Upper lobe of left lung (tissue), 6 donors: ENCODE measurements around the gene FKBP1A. TPM values are rescaled to one million over a fixed set of nuclear protein-coding genes. Genes with fewer than 3 reads are reported as not detected.

Experiments
- ATAC-seq, 2 donors: fragments of 200-7000 bp; cut with Tn5 transposase; one replicate each; pipeline ENCODE4 v1.9.1; 2022; ENCODE audit warnings: mild to moderate bottlenecking in 2 of 2, moderate library complexity in 2 of 2; ENCODE audit not compliant: low FRiP score in 2 of 2
- DNase-seq, 2 donors: peaks; one replicate each; pipeline ENCODE4 v3.0.0-alpha.2; 2019 to 2020
- H3K27ac ChIP-seq, 4 donors: fragments of 200-600 bp; sonication (generic); one replicate each; pipeline ENCODE4 v1.5.1; 2016 to 2019
- H3K27me3 ChIP-seq, 4 donors: fragments of 200-600 bp; sonication (generic); one replicate each; pipeline ENCODE4 v1.5.1; 2017 to 2019
- H3K36me3 ChIP-seq, 4 donors: fragments of 200-600 bp; sonication (generic); one replicate each; pipeline ENCODE4 v1.5.1; 2016 to 2019
- H3K4me1 ChIP-seq, 4 donors: fragments of 200-600 bp; sonication (generic); one replicate each; pipeline ENCODE4 v1.5.1; 2018 to 2019
- H3K4me3 ChIP-seq, 4 donors: fragments of 200-600 bp; sonication (generic); one replicate each; pipeline ENCODE4 v1.5.1; 2017 to 2019; ENCODE audit warnings: mild to moderate bottlenecking in 2 of 4, moderate library complexity in 1 of 4
- H3K9me3 ChIP-seq, 4 donors: fragments of 200-600 bp; sonication (generic); one replicate each; pipeline ENCODE4 v1.5.1; 2018 to 2019
- CTCF ChIP-seq, 6 experiments: fragments of 450-650 bp in 4 of 6; fragments of 200-600 bp in 2 of 6; sonication (generic) in 2 of 6; IDR thresholded peaks; one replicate each; pipeline ENCODE4 v1.5.1; 2016 to 2019; ENCODE audit warnings: antibody characterized with exemption in 6 of 6
- EP300 ChIP-seq, 4 donors: sonication (generic); formaldehyde crosslinking; IDR thresholded peaks; one replicate each; pipeline ENCODE4 v1.5.1; 2017; ENCODE audit warnings: antibody characterized with exemption in 4 of 4, control low read depth in 2 of 4
- POLR2A ChIP-seq, 4 donors: fragments of 450-650 bp; IDR thresholded peaks; one replicate each; pipeline ENCODE4 v1.5.1; 2016 to 2017; ENCODE audit warnings: antibody characterized with exemption in 4 of 4, mild to moderate bottlenecking in 2 of 4
- POLR2AphosphoS5 ChIP-seq, 2 donors: sonication (generic); formaldehyde crosslinking; IDR thresholded peaks; one replicate each; pipeline ENCODE4 v1.5.1; 2017; ENCODE audit warnings: antibody characterized with exemption in 2 of 2
- WGBS, 2 donors: methylation state at CpG; one replicate each; pipeline ENCODE4 v1.1.5; 2017 to 2018; 5-methylcytosine and 5-hydroxymethylcytosine counted together
- total RNA-seq, 6 donors: library from RNA; depleted of rRNA in 4 of 6; stranded (reverse); fragments of >200 nt in 4 of 6; gene quantifications; one replicate each; pipeline versions ENCODE4 v1.1.0 to v1.2.1, GENCODE V29; 2016 to 2021
- donor health status: DM: no; HTN: no; CAD: no; lungs with moderate emphysema.
- donor health status: DM: no; HTN: yes; CAD: no; lungs with severe emphysema.

The FKBP1A gene
- total RNA-seq, 6 donors from 2014 or later, result 75.4 to 328 (median 160) TPM

GRCh38 chr20:1331101-1331500, 61.8 kb downstream of the FKBP1A start:
- TF ChIP-seq CTCF (IDR thresholded peaks at IDR 0.05) (no peak), EP300 (IDR thresholded peaks at IDR 0.05) (no peak), POLR2AphosphoS5 (IDR thresholded peaks at IDR 0.05) (no peak), POLR2A (IDR thresholded peaks at IDR 0.05) (no peak)
- ATAC-seq (no peak), DNase-seq (peak in 1 of 2 donors; percentile 12)
- peaks cover 68 to 88% (median 80%) of the 10 kb centered on the region in 4 donors for H3K4me1 ChIP-seq
- H3K27me3 ChIP-seq, result no peaks in the 10 kb centered on the region
- H3K36me3 ChIP-seq, result peaks cover 0 to 3% (median 0%) of the 10 kb centered on the region in 4 donors
- peak overlapping the region; percentile 93 to 99 (median 97) for H3K27ac ChIP-seq
- H3K4me3 ChIP-seq, result no peak overlapping the region
- H3K9me3 ChIP-seq, result no peaks in the 10 kb centered on the region
- 91 to 98% methylated on average over 2 of the region's 2 CpGs for WGBS, 2 donors

GRCh38 chr20:1330075-1330830, 62.6 kb downstream of the FKBP1A start:
- ATAC-seq, result no peak
- DNase-seq, result peak in 1 of 2 donors; percentile 65
- Histone ChIP-seq H3K4me3 (no peak overlapping the region), H3K4me1 (peaks cover 64 to 84% (median 74%) of the 10 kb centered on the region in 4 donors), H3K27ac (peak overlapping the region; percentile 93 to 99 (median 97)), H3K9me3 (no peaks in the 10 kb centered on the region), H3K27me3 (no peaks in the 10 kb centered on the region), H3K36me3 (peaks cover 0 to 3% (median 0%) of the 10 kb centered on the region in 4 donors)
- WGBS, 2 donors, result 63 to 68% methylated on average over 6 of the region's 6 CpGs
- TF ChIP-seq CTCF (IDR thresholded peaks at IDR 0.05) (no peak), POLR2AphosphoS5 (IDR thresholded peaks at IDR 0.05) (peak; percentile 34 to 77), EP300 (IDR thresholded peaks at IDR 0.05) (peak in 2 of 4 donors; percentile 19 to 64), POLR2A (IDR thresholded peaks at IDR 0.05) (peak in 1 of 4 donors; percentile 23)

- ATAC-seq (peak in 1 of 2 donors; percentile 38), DNase-seq (peak in 1 of 2 donors; percentile 84)
- H3K9me3 ChIP-seq, result no peaks in the 10 kb centered on the region
- H3K27me3 ChIP-seq, result no peaks in the 10 kb centered on the region
- no peak for TF ChIP-seq CTCF (IDR thresholded peaks at IDR 0.05)
- TF ChIP-seq EP300 (IDR thresholded peaks at IDR 0.05), result no peak
- TF ChIP-seq POLR2A (IDR thresholded peaks at IDR 0.05), result peak in 1 of 4 donors; percentile 48
- TF ChIP-seq POLR2AphosphoS5 (IDR thresholded peaks at IDR 0.05), result peak; percentile 26 to 51
- peaks cover 62 to 82% (median 73%) of the 10 kb centered on the region in 4 donors for H3K4me1 ChIP-seq
- peak within 1 kb of the TSS in 1 of 4 donors; percentile 1 for H3K4me3 ChIP-seq
- WGBS, 2 donors, result 59 to 66% methylated on average over 8 of the region's 8 CpGs
- peaks cover 0 to 3% (median 0%) of the 10 kb centered on the region in 4 donors for H3K36me3 ChIP-seq
- H3K27ac ChIP-seq, result peak within 1 kb of the TSS; percentile 93 to 99 (median 97)
Observed at GRCh38 chr20:1328680-1329330, 64.0 kb downstream of the FKBP1A start, which contains the start of gene SDCBP2. SDCBP2 (minus strand) TSS chr20:1329139; CDS start chr20:1320416, 8,723 bp downstream.

- Histone ChIP-seq H3K27ac (peak overlapping the region; percentile 93 to 99 (median 97)), H3K9me3 (no peaks in the 10 kb centered on the region), H3K4me3 (peak overlapping the region in 1 of 4 donors; percentile 1), H3K36me3 (no peaks in the 10 kb centered on the region), H3K4me1 (peaks cover 62 to 81% (median 72%) of the 10 kb centered on the region in 4 donors), H3K27me3 (no peaks in the 10 kb centered on the region)
- DNase-seq, result peak in 1 of 2 donors; percentile 13
- WGBS, 2 donors, result 86 to 88% methylated on average over 3 to 7 of the region's 7 CpGs
- ATAC-seq, result no peak
- TF ChIP-seq POLR2A (IDR thresholded peaks at IDR 0.05) (no peak), CTCF (IDR thresholded peaks at IDR 0.05) (no peak), EP300 (IDR thresholded peaks at IDR 0.05) (no peak), POLR2AphosphoS5 (IDR thresholded peaks at IDR 0.05) (no peak)
Observed at GRCh38 chr20:1327827-1328679, 64.8 kb downstream of the FKBP1A start.
